Activated CD4-positive, alpha-beta T cell treated with anti-CD3 and anti-CD28 coated beads, Interleukin-2, amount 50 U/mL, for 4 hours (primary cell): ENCODE measurements around the gene RSPH6A.
"Not testable (repeated sequence)": the region's sequence is repeated elsewhere in the genome, so short reads cannot be mapped to it uniquely, and the experiment has no call there.

Experiments
- DNase-seq, 2 experiments: peaks; one replicate each; pipeline ENCODE4 v3.0.0-alpha.2; 2020

The RSPH6A gene

GRCh38 chr19:45799541-45799940 is 15.6 kb downstream of the RSPH6A start:
- DNase-seq, result not testable (repeated sequence)

DNA sequence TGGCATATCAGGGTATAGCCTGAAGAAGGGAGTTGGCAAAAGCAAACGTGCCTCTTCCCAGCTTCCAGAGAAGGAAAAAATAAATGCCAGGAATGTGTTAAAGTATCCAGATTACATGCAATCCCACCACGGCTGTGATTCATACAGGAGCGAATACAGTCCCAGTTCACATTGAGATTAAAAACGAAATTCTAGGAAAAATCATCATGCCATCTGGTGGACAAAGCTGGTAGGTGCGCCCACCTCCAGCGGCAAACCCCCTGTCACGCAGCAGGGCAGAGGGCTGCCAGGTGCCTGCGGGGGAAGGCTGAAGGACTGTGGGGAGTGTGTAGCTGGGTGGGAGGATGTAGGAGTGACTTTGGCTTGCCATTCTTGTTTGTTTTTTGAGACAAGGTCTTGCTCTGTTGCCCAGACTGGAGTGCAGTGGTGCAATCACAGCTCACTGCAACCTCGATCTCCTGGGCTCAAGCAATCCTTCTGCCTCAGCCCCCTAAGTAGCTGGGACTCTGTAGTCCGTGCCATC is 16.1 kb downstream of the RSPH6A start:
- peak; percentile 46 to 57 for DNase-seq

DNA sequence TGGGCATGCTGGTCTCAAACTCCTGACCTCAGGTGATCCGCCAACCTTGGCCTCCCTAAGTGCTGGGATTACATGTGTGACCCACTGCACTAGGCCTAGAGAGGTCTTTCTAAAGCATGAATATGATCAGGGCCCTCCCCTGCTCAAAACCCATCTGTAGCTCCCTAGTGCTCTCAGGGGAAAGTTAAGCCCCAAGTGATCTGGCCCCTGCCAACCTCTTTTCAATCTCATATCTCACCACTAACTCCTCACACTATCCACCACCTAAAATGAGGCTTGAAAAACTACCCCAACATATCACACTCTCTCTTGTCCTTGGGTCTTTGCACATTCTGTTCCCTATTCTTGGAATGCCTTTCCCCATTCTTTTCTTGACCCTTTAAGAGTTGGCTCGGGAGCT is 20.5 kb downstream of the RSPH6A start:
- DNase-seq, result no peak

DNA sequence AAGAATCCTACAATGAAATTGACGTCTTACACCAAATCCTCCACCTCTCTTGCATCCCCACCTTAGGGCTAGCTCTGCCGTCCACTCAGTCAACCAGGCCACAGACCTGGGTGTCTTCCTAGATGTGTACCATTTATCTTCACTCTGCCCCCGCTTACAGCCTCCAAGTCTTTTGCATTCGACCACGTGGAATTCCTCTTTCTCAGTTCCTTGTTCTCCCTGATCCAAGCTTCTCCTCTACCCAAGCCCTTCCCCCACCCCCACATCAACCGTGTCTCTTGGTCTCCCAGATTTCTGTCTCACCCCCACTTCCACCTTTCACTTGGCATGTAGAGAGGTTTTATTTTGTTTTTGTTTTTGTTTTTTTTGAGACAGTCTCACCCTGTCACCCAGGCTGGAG is 21.2 kb downstream of the RSPH6A start:
- DNase-seq, result no peak

GRCh38 chr19:45793178-45793564 is 21.9 kb downstream of the RSPH6A start:
- no peak for DNase-seq

- DNase-seq, result peak; percentile 99
Measured at GRCh38 chr19:45792470-45793177, 22.5 kb downstream of the RSPH6A start, which contains the start of gene DMWD. TSS of gene DMWD (minus strand) at chr19:45792845. CDS start at chr19:45792756, 89 bp downstream.

DNA sequence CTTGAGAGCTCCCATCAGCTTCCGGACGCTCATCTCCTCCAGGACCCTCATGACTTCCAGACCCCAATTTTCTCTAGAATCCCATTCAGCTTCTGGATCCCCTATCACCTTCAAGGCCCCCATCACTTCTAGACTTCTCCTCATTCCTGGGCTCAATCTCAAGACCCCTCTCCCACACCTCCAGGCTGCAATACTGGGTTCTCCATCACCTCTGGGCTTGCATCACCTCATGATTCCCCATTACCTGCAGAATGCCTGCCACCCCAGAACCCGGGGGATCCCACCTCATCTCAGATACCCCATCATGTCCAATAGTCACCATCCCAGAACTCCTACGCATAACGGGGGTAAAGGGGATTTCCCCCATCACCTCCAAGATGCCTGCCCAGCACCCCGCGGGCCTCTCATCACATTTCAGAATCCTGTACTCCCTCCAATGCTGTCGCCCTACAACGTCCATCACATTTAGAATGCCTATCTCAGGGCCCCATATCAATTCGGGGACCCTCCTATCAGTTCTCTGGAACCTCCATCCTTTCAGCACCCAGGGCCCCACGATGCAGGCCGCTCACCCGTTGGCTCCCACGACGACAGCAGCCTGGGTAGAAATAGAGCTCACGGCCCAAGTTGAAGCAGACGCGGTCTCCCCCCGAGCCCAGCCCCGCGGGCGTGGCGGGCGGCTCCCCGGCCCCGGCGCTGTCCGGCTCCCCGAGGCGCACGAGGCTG is 23.2 kb downstream of the RSPH6A start:
- DNase-seq, result no peak

DNA sequence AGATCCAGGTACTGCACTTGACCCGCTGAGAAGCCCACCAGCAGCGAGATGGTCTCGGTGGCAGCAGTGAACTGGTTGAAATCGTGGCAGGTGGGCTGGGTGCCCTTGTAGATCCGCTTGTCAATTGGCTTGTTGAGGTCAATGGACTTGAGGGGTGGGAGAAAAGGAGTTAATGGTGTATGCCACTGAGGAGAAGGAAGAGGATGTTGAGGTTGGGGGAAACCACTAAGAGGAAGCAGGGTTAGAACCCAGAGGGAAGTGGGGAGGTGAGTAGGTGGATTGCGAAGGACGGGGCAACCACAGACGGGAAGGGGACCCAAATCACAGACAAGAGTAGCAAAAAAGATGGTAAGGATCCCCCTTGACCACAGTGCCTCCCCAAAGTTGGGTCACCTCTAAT is 24.2 kb downstream of the RSPH6A start:
- DNase-seq, result no peak

- no peak for DNase-seq
Measured at GRCh38 chr19:45789035-45789786, 25.9 kb downstream of the RSPH6A start.

DNA sequence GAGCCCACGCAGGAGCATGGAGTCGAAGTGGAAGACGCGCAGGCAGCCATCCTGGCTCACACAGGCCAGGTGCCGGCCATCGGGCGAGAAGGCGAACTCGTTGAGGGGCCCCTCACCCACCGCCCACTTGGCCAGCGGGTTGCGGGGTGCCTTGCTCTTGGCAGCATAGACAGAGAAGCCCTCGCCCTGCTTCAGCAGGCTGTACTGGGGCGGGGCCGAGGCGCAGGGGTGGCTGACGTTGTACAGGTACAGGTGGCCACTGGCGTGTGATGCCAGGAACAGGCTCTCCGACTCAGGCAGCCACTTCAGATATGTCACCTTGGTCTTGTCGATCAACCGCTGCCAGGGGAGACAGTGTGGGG is 28.6 kb downstream of the RSPH6A start:
- DNase-seq, result no peak

DNA sequence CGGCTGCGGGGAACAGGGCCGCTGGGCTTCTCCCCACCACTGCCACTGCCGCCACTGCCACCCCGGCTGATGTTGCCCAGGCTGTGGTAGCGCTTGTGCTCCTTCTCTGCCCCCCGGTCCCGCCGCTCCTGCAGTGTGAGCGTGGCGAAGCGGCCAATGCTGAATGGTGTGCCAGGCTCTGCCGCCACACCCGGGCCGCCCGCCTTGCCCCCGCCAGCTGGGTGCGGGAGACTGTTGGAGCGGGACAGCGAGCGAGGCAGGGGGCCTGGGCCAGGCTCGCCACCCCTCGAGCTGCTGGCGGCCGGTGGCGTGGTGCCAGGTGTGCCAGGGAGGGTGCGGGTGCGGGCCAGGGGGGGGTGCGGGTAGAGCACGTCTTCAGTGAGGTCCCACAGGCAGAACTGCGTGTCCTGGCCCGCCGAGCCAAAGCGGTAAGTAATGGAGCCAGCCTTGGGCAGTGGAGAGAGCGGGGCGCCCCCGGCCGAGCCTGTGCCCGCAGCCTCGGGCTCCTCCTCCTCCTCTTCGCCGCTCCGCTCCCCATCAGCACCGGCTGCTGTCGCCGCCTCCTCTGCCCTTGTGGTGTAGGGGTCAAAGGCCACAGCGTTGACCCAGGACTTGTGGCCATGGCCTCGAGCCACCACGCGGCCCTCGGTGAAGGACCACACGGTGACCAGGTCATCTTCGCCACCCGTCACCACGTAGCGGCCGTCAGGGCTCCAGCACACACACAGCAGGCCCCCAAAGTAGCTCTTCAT is 29.2 kb downstream of the RSPH6A start:
- DNase-seq, result no peak

GRCh38 chr19:45785097-45785496 is 30.0 kb downstream of the RSPH6A start:
- no peak for DNase-seq

DNA sequence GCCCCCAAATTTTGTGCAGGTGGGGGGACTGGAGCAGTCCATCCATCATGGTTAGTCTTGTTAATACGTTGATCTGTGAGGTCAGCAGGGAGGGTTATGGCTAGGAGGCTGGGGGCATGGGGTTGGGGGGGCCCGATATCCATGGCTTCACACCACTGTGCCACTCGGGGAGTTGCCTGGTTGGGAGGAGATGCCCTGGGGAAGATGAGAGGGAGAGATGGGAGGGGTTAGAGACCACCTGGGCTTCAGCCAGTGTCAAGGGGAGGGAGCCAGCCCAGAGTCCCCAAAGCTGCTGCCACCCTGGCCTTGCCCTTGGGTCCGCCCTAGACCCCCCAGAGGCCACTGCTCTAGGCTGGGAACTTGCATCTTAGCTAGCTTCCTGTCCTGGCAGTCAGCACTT is 31.0 kb downstream of the RSPH6A start:
- DNase-seq, result no peak

- DNase-seq, result no peak
Measured at GRCh38 chr19:45782820-45783785, 32.0 kb downstream of the RSPH6A start.

- no peak for DNase-seq
Measured at GRCh38 chr19:45782162-45782691, 32.9 kb downstream of the RSPH6A start, which contains the start of gene DMPK. TSS of gene DMPK (minus strand) at chr19:45782490. CDS start at chr19:45782352, 138 bp downstream.

GRCh38 chr19:45781214-45782161 is 33.6 kb downstream of the RSPH6A start:
- no peak for DNase-seq

DNA sequence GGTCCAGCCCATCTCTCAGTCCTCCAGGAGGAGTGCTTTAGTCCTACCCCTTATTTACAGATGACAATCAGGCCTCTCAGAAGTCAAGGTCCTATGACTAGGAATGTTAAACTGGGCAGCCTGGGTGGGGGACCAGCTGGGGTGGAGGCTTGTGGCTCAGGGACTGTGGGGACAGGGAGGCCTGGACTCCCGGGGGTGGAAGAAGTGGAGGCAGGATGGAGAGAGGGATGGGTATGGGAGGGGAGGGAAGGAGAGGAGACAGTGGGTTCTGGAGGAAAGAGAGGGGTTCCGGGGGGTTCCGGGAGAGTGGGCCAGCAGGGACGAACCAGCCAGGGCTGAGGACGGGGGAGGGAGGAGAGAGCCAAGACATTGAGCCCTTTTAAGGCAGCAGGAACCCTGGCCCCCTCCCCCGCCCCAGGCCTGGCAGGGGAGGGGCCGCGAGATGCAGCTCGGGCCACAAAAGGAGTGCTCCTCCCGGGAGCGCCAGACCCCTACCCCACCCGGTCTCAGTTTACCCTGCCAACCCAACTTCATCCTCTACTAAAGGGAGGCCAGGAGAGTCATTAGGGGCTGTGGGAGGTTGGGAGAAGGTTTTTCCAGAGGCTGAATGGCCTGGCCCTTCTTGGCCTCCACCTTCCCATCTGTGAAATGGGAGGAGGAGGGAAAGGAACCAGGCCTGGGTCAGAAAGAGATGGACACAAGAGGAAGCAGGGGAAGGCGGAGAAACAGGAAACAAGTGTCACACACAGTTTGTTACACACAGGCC is 34.5 kb downstream of the RSPH6A start:
- no peak for DNase-seq

GRCh38 chr19:45780146-45780447 is 35.0 kb downstream of the RSPH6A start:
- no peak for DNase-seq
